ENCODE measurements around the gene PGAP3.
A peak's percentile ranks its signal among the peaks of the same experiment; 100 is the strongest.

PGAP3 gene

DNA sequence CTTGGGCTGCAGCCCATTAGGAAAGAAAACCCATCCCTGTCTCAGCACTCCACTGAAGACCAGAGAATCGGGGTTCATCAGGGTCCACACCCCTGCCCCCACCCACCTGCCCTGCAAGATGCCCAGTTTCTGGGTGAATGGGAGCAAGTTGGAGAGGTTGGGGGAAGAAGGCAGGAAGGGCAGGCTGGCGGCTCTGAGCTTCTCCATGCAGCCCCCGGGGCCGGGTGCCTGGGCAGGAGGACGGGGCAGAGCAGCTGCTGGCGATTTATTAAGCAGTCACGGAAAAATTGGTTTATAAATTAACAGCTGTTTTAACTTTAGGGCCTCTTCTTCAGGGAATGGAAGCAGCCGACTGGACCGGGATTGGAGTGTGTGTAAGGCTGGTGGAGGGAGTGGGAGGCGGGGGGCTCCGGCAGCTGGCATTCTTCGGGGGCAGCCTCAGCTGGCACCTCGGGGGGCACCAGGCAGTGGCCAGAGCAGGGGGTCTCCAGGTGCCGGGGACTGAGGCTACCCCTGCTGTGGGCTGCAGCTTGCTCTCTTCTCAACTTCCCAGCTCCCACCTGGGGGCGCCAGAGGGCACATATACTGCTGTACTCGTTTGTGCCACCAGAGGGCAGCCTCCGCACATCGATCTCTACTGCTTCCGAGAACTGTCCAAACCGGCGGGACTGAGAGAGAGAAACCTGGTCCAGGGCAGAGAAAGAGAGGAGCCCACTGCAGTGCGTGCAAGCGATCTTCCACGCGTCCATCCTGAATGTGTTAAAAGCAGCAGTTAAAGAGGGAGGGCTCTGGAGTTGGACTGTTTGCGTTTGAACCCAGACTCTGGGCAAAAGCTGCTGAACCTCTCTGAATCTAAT lies 66.1 kb downstream of the PGAP3 start:
- DNase-seq (ENCODE audit: low read depth in 3 of 3), result peak; percentile 76 to 84 (median 82)
